SU-DHL-6 (cell line): ENCODE results near the gene ZNF709.

Source experiments
- H2AFZ ChIP-seq: fragments of 200-600 bp; sonication (generic); 2 replicates; pipeline ENCODE4 v1.6.1; 2014; ENCODE audit warnings: low read depth, mild to moderate bottlenecking, moderate library complexity, mixed read lengths, antibody characterized with exemption, low read length; ENCODE audit not compliant: severe bottlenecking
- H3F3A ChIP-seq: fragments of 200-600 bp; shearing (Covaris generic); 2 replicates; pipeline ENCODE4 v1.6.0; 2016; ENCODE audit warnings: antibody characterized with exemption, mild to moderate bottlenecking; ENCODE audit not compliant: insufficient read depth
- H3K27ac ChIP-seq: fragments of 200-600 bp; sonication (generic); 2 replicates; pipeline ENCODE4 v1.5.1; 2016; ENCODE audit warnings: low read depth, mild to moderate bottlenecking, low read length, moderate library complexity, mixed read lengths
- H3K27me3 ChIP-seq: fragments of 200-600 bp; sonication (generic), shearing (Covaris generic); 2 replicates; pipeline ENCODE4 v1.6.0; 2014; ENCODE audit warnings: mild to moderate bottlenecking, low read length
- H3K36me3 ChIP-seq: fragments of 200-600 bp; sonication (generic); 2 replicates; pipeline ENCODE4 v1.6.1; 2014; ENCODE audit warnings: mild to moderate bottlenecking, low read length, mixed read lengths
- H3K4me2 ChIP-seq: fragments of 300-600, 200-600 bp; shearing (Covaris generic), sonication (generic); 2 replicates; pipeline ENCODE4 v1.6.0; 2014; ENCODE audit warnings: low read length, low read depth, mild to moderate bottlenecking; ENCODE audit not compliant: poor library complexity, severe bottlenecking
- H3K4me3 ChIP-seq: fragments of 200-600 bp; sonication (generic); 2 replicates; pipeline ENCODE4 v1.5.1; 2014; ENCODE audit warnings: antibody characterized with exemption, low read length, mild to moderate bottlenecking, mixed read lengths; ENCODE audit not compliant: insufficient read depth, poor library complexity, severe bottlenecking
- H3K79me2 ChIP-seq: fragments of 200-600 bp; sonication (generic); 2 replicates; pipeline ENCODE4 v1.6.1; 2014; ENCODE audit warnings: mild to moderate bottlenecking, low read length, moderate library complexity; ENCODE audit not compliant: insufficient read depth
- H3K9ac ChIP-seq: fragments of 200-600 bp; sonication (generic); 2 replicates; pipeline ENCODE4 v1.7.0; 2014; ENCODE audit warnings: mild to moderate bottlenecking, low read length
- H3K9me2 ChIP-seq: fragments of 200-600 bp; sonication (generic); replicated peaks from 2 replicates; pipeline ENCODE4 v1.6.1; 2014; ENCODE audit warnings: low read length; ENCODE audit not compliant: insufficient read depth
- H3K9me3 ChIP-seq: fragments of 200-600 bp; sonication (generic); 2 replicates; pipeline ENCODE4 v1.6.1; 2014; ENCODE audit warnings: low read length, mixed read lengths; ENCODE audit not compliant: insufficient read depth
- H4K20me1 ChIP-seq: fragments of 200-600 bp; sonication (generic); 2 replicates; pipeline ENCODE4 v1.6.1; 2014; ENCODE audit warnings: low read depth, mild to moderate bottlenecking, antibody characterized with exemption, low read length, moderate library complexity, mixed read lengths
- CTCF ChIP-seq: fragments of 200-600 bp; sonication (generic); IDR thresholded peaks from one replicate; pipeline ENCODE4 v1.5.1; 2017; ENCODE audit warnings: antibody characterized with exemption, mild to moderate bottlenecking, low read length, moderate library complexity; ENCODE audit not compliant: insufficient read depth, poor library complexity, severe bottlenecking
- EZH2phosphoT487 ChIP-seq: fragments of 200-600 bp; sonication (generic), shearing (Covaris generic); conservative IDR thresholded peaks from 2 replicates; pipeline ENCODE4 v1.6.1; 2018; ENCODE audit warnings: mild to moderate bottlenecking, antibody characterized with exemption, low read length, moderate library complexity, mixed read lengths

The ZNF709 gene

DNA sequence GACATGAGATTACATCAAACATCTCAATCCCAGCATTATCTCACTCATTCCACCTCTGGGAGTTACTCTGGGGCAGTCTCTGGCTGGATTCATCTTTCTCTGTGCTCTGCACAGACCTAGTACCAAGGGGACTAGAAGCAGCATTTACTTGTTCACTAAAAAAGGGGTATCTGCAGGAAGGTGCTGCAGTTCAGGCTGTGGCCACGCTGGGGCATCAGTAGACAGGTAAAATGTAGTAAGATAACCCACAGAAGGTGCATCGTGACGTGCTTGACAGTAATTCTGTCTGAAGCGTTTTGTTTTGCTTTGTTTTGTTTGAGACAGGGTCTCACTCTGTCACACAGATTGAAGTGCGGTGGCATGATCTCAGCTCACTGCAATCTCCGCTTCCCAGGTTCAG, 37.4 kb upstream of the ZNF709 start:
- peaks cover 27% of the 10 kb centered on the region for H3K36me3 ChIP-seq

GRCh38 chr19:12513531-12514061, 29.0 kb upstream of the ZNF709 start:
- no peaks in the 10 kb centered on the region for H3F3A ChIP-seq
- H3K4me3 ChIP-seq = no peak overlapping the region
- no peaks in the 10 kb centered on the region for H3K9me3 ChIP-seq
- H2AFZ ChIP-seq = no peak overlapping the region
- H3K9me2 ChIP-seq = no peaks in the 10 kb centered on the region
- no peaks in the 10 kb centered on the region for H4K20me1 ChIP-seq
- H3K36me3 ChIP-seq = no peaks in the 10 kb centered on the region
- H3K27ac ChIP-seq = no peak overlapping the region
- no peak overlapping the region for H3K4me2 ChIP-seq
- no peak overlapping the region for H3K9ac ChIP-seq
- no peaks in the 10 kb centered on the region for H3K27me3 ChIP-seq
- TF ChIP-seq EZH2phosphoT487 = no peak
- no peak for TF ChIP-seq CTCF
- H3K79me2 ChIP-seq = no peaks in the 10 kb centered on the region

More for the DNA sequence above, 37.4 kb upstream of the ZNF709 start:
- no peak overlapping the region for H2AFZ ChIP-seq
- no peaks in the 10 kb centered on the region for H3K27me3 ChIP-seq
- peaks cover 55% of the 10 kb centered on the region for H3K9me3 ChIP-seq
- peak; percentile 39 for TF ChIP-seq CTCF
- TF ChIP-seq EZH2phosphoT487 = no peak
- H3K27ac ChIP-seq = no peak overlapping the region
- H3K9me2 ChIP-seq = no peaks in the 10 kb centered on the region
- H4K20me1 ChIP-seq = no peaks in the 10 kb centered on the region
- H3K4me2 ChIP-seq = no peak overlapping the region
- no peak overlapping the region for H3K4me3 ChIP-seq
- H3K79me2 ChIP-seq = no peaks in the 10 kb centered on the region
- no peaks in the 10 kb centered on the region for H3F3A ChIP-seq
- no peak overlapping the region for H3K9ac ChIP-seq

GRCh38 chr19:12497032-12497431, 12.4 kb upstream of the ZNF709 start:
- TF ChIP-seq EZH2phosphoT487 (no peak), CTCF (no peak)
- Histone ChIP-seq H3K36me3 (0 out of 2 replicates have a peak, but pooled peaks cover 3% of the 10 kb centered on the region), H3K4me3 (no peak overlapping the region), H3K79me2 (no peaks in the 10 kb centered on the region), H3K9me3 (no peaks in the 10 kb centered on the region), H2AFZ (no peak overlapping the region), H3K9ac (no peak overlapping the region), H4K20me1 (no peaks in the 10 kb centered on the region), H3K27me3 (no peaks in the 10 kb centered on the region), H3K4me2 (no peak overlapping the region), H3K9me2 (no peaks in the 10 kb centered on the region), H3K27ac (no peak overlapping the region), H3F3A (no peaks in the 10 kb centered on the region)
